HG03354 (cell line): ENCODE measurements around the gene ADAMTSL1.
"Not testable (repeated sequence)": the region's sequence is repeated elsewhere in the genome, so short reads cannot be mapped to it uniquely, and the experiment has no call there.

Experiments
- ATAC-seq: cut with Tn5 transposase; IDR thresholded peaks from one replicate; pipeline ENCODE4 v1.9.1; 2021; ENCODE audit warnings: mild to moderate bottlenecking; ENCODE audit not compliant: unreplicated experiment, poor library complexity, severe bottlenecking

The ADAMTSL1 gene

GRCh38 chr9:18930611-18931010, 456.7 kb downstream of the ADAMTSL1 start:
- ATAC-seq, result not testable (repeated sequence)

- ATAC-seq, result no peak
These were observed 461.6 kb downstream of the ADAMTSL1 start for GRCh38 chr9:18935541-18935940.

- no peak for ATAC-seq
These were observed 462.3 kb downstream of the ADAMTSL1 start for GRCh38 chr9:18936094-18936871.

- no peak for ATAC-seq
These were observed 466.0 kb downstream of the ADAMTSL1 start for GRCh38 chr9:18939943-18940342.

- no peak for ATAC-seq
These were observed 467.2 kb downstream of the ADAMTSL1 start for GRCh38 chr9:18941060-18941740.

- ATAC-seq, result no peak
These were observed 468.8 kb downstream of the ADAMTSL1 start for GRCh38 chr9:18942801-18943200.

GRCh38 chr9:18947892-18948339, 474.0 kb downstream of the ADAMTSL1 start:
- no peak for ATAC-seq

- ATAC-seq, result no peak
These were observed 478.0 kb downstream of the ADAMTSL1 start for GRCh38 chr9:18951936-18952335.

GRCh38 chr9:18955626-18956025, 481.7 kb downstream of the ADAMTSL1 start:
- no peak for ATAC-seq
